Stimulated activated naive B cell treated with anti-CD40 and anti-IgM and Interleukin-4, amounts not matched to agents 10 μg/mL and 1 μg/mL and 100 μg/mL, for 72 hours (primary cell): ENCODE measurements around the gene RPUSD4.

Source experiments
- ATAC-seq, 2 donors: fragments of 150-1000 bp; cut with Tn5 transposase; replicated peaks; 2 replicates each; pipeline ENCODE4 v1.10.0; 2021; ENCODE audit warnings: moderate library complexity in 1 of 2
- DNase-seq: peaks from one replicate; pipeline ENCODE4 v3.0.0; 2021
- H3K27ac Mint-ChIP-seq: one replicate; pipeline ENCODE4 v1.8.0; 2022; ENCODE audit warnings: mild to moderate bottlenecking, mixed read lengths
- H3K27me3 Mint-ChIP-seq, 2 donors: one replicate each; pipeline ENCODE4 v1.8.0; 2022; ENCODE audit warnings: mixed read lengths in 2 of 2
- H3K36me3 Mint-ChIP-seq, 2 donors: one replicate each; pipeline ENCODE4 v1.8.0; 2022; ENCODE audit warnings: mixed read lengths in 2 of 2, mild to moderate bottlenecking in 1 of 2
- H3K4me1 Mint-ChIP-seq, 2 donors: one replicate each; pipeline ENCODE4 v1.8.0; 2022; ENCODE audit warnings: mixed read lengths in 2 of 2, mild to moderate bottlenecking in 1 of 2
- H3K4me3 Mint-ChIP-seq, 2 donors: one replicate each; pipeline ENCODE4 v1.8.0; 2022; ENCODE audit warnings: mild to moderate bottlenecking in 2 of 2, mixed read lengths in 2 of 2, moderate library complexity in 1 of 2
- H3K9me3 Mint-ChIP-seq, 2 donors: one replicate each; pipeline ENCODE4 v1.8.0; 2022; ENCODE audit warnings: mixed read lengths in 2 of 2, mild to moderate bottlenecking in 1 of 2

RPUSD4 gene

GRCh38 chr11:126225295-126225665, 13.8 kb upstream of the RPUSD4 start:
- peaks cover 9 to 21% of the 10 kb centered on the region in 2 donors for H3K36me3 Mint-ChIP-seq
- no peaks in the 10 kb centered on the region for H3K27me3 Mint-ChIP-seq
- H3K9me3 Mint-ChIP-seq: peaks cover 0 to 4% of the 10 kb centered on the region in 2 donors
- ATAC-seq: no peak
- H3K4me3 Mint-ChIP-seq: no peak overlapping the region
- no peak overlapping the region for H3K27ac Mint-ChIP-seq
- no peak for DNase-seq
- peaks cover 2 to 4% of the 10 kb centered on the region in 2 donors for H3K4me1 Mint-ChIP-seq

GRCh38 chr11:126224647-126225294, 13.3 kb upstream of the RPUSD4 start:
- peaks cover 0 to 4% of the 10 kb centered on the region in 2 donors for H3K9me3 Mint-ChIP-seq
- peaks cover 6 to 7% of the 10 kb centered on the region in 2 donors for H3K4me1 Mint-ChIP-seq
- no peak overlapping the region for H3K4me3 Mint-ChIP-seq
- ATAC-seq: no peak
- DNase-seq: no peak
- no peak overlapping the region for H3K27ac Mint-ChIP-seq
- peaks cover 12 to 24% of the 10 kb centered on the region in 2 donors for H3K36me3 Mint-ChIP-seq
- no peaks in the 10 kb centered on the region for H3K27me3 Mint-ChIP-seq

GRCh38 chr11:126219547-126219946, 8.1 kb upstream of the RPUSD4 start:
- no peak for ATAC-seq
- no peak overlapping the region for H3K27ac Mint-ChIP-seq
- peaks cover 3 to 15% of the 10 kb centered on the region in 2 donors for H3K36me3 Mint-ChIP-seq
- H3K9me3 Mint-ChIP-seq: no peaks in the 10 kb centered on the region
- DNase-seq: no peak
- H3K27me3 Mint-ChIP-seq: no peaks in the 10 kb centered on the region
- H3K4me3 Mint-ChIP-seq: no peak overlapping the region
- peaks cover 25 to 32% of the 10 kb centered on the region in 2 donors for H3K4me1 Mint-ChIP-seq

- no peak for DNase-seq
- peaks cover 3 to 12% of the 10 kb centered on the region in 2 donors for H3K36me3 Mint-ChIP-seq
- peaks cover 35 to 45% of the 10 kb centered on the region in 2 donors for H3K4me1 Mint-ChIP-seq
- ATAC-seq: peak in 1 of 2 donors; percentile 34
- H3K9me3 Mint-ChIP-seq: no peaks in the 10 kb centered on the region
- H3K27ac Mint-ChIP-seq: no peak overlapping the region
- H3K27me3 Mint-ChIP-seq: no peaks in the 10 kb centered on the region
- H3K4me3 Mint-ChIP-seq: no peak overlapping the region
These were observed 6.0 kb upstream of the RPUSD4 start for GRCh38 chr11:126217491-126217890.

GRCh38 chr11:126216526-126217305, 5.3 kb upstream of the RPUSD4 start:
- no peaks in the 10 kb centered on the region for H3K9me3 Mint-ChIP-seq
- DNase-seq (no peak), ATAC-seq (no peak)
- no peak overlapping the region for H3K4me3 Mint-ChIP-seq
- H3K27ac Mint-ChIP-seq: no peak overlapping the region
- peaks cover 3 to 5% of the 10 kb centered on the region in 2 donors for H3K36me3 Mint-ChIP-seq
- H3K27me3 Mint-ChIP-seq: no peaks in the 10 kb centered on the region
- H3K4me1 Mint-ChIP-seq: peaks cover 37 to 52% of the 10 kb centered on the region in 2 donors

DNA sequence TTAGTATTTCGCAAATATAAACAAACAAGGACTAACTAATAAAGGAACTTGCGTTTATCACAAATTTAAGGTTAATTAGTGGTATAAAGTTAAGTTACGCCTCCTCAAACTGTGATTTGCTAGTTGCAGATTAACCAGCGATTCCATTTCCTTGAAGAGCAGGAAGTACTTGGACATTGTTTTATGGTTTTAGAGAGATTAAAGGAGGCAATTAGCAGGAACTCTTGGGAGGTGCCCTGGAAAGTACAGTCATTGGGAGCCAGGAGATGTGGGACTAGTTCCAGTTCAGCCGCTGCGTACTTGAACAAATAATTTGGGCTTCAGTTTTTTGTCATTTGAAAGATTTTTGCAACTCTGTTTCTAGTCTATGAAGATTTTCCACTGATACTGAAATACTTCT, 3.4 kb upstream of the RPUSD4 start:
- no peak overlapping the region for H3K4me3 Mint-ChIP-seq
- H3K4me1 Mint-ChIP-seq: peaks cover 41 to 56% of the 10 kb centered on the region in 2 donors

GRCh38 chr11:126214441-126214840, 3.0 kb upstream of the RPUSD4 start:
- Mint-ChIP-seq H3K4me3 (no peak overlapping the region), H3K27ac (no peak overlapping the region), H3K36me3 (peaks cover 1 to 7% of the 10 kb centered on the region in 2 donors), H3K27me3 (no peaks in the 10 kb centered on the region), H3K9me3 (no peaks in the 10 kb centered on the region), H3K4me1 (peaks cover 42 to 59% of the 10 kb centered on the region in 2 donors)
- ATAC-seq: no peak
- DNase-seq: no peak

More for the DNA sequence above, 3.4 kb upstream of the RPUSD4 start:
- Mint-ChIP-seq H3K27ac (no peak overlapping the region), H3K9me3 (no peaks in the 10 kb centered on the region), H3K36me3 (peaks cover 0 to 5% of the 10 kb centered on the region in 2 donors), H3K27me3 (no peaks in the 10 kb centered on the region)
- ATAC-seq (no peak), DNase-seq (no peak)

DNA sequence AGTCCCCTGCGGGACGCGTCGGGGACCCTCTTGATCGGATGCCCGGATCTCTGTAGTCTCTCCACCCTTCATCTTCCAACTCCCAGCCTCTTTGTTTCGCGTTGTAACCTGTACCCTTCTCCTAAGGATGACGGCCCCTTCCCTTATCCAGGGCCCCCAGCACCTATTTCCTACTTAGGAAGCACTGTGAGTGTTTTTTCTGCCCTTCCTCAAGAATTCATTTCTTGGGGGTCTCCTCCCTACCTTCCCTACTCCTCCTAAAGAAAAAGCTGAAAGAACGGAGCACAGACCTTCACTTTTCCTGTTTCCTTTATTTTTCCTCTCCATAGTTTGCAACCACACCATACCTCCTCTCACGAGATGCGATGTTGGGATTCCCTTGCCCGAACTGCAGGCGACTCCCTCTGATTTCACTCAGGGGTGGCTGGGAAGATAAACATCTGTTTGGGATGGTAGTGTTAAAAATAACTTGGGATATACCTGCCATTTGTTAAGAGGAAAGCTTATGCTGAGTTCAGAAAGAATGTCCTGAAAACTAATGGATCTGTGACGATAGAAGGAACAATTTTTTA, 725 bp upstream of the RPUSD4 start:
- H3K4me3 Mint-ChIP-seq: peak overlapping the region; percentile 96 to 98
- no peaks in the 10 kb centered on the region for H3K27me3 Mint-ChIP-seq
- no peaks in the 10 kb centered on the region for H3K9me3 Mint-ChIP-seq
- peaks cover 5 to 13% of the 10 kb centered on the region in 2 donors for H3K36me3 Mint-ChIP-seq
- no peak for ATAC-seq
- DNase-seq: no peak
- peaks cover 32 to 46% of the 10 kb centered on the region in 2 donors for H3K4me1 Mint-ChIP-seq
- peak overlapping the region; percentile 99 for H3K27ac Mint-ChIP-seq

GRCh38 chr11:126210871-126211235, 597 bp downstream of the RPUSD4 start:
- Mint-ChIP-seq H3K4me3 (peak overlapping the region; percentile 96 to 98), H3K27ac (peak overlapping the region; percentile 99), H3K36me3 (peaks cover 12 to 17% of the 10 kb centered on the region in 2 donors), H3K4me1 (peaks cover 25 to 36% of the 10 kb centered on the region in 2 donors), H3K9me3 (no peaks in the 10 kb centered on the region), H3K27me3 (no peaks in the 10 kb centered on the region)
- ATAC-seq: no peak
- DNase-seq: no peak

- Mint-ChIP-seq H3K4me1 (peaks cover 19 to 27% of the 10 kb centered on the region in 2 donors), H3K27ac (no peak overlapping the region), H3K4me3 (no peak overlapping the region), H3K36me3 (peaks cover 32 to 41% of the 10 kb centered on the region in 2 donors), H3K9me3 (no peaks in the 10 kb centered on the region), H3K27me3 (no peaks in the 10 kb centered on the region)
- no peak for ATAC-seq
- DNase-seq: no peak
These were observed 3.6 kb downstream of the RPUSD4 start for GRCh38 chr11:126207896-126208295.

DNA sequence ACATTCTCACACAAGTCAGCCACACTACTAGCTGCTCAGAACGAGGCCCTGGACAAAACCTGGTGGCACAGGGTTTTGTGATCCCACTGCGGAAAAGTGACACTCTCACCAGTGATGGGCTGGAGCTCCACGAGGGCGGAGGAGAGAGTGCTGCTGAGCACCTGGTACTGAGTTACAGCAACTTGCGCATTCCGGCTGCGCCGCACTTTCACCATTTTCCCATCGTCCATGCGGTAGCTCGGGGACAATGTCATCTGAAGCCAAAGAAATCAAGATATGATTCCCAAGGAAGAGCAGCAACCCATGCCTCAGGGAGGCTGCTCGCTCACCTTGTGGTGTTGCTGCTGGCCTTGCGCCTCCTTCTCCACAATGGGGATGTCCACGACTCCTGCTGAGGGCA, 6.1 kb downstream of the RPUSD4 start:
- Mint-ChIP-seq H3K9me3 (no peaks in the 10 kb centered on the region), H3K36me3 (peaks cover 39 to 59% of the 10 kb centered on the region in 2 donors), H3K4me3 (no peak overlapping the region), H3K4me1 (peaks cover 5 to 10% of the 10 kb centered on the region in 2 donors), H3K27me3 (no peaks in the 10 kb centered on the region), H3K27ac (no peak overlapping the region)
- ATAC-seq (no peak), DNase-seq (no peak)

DNA sequence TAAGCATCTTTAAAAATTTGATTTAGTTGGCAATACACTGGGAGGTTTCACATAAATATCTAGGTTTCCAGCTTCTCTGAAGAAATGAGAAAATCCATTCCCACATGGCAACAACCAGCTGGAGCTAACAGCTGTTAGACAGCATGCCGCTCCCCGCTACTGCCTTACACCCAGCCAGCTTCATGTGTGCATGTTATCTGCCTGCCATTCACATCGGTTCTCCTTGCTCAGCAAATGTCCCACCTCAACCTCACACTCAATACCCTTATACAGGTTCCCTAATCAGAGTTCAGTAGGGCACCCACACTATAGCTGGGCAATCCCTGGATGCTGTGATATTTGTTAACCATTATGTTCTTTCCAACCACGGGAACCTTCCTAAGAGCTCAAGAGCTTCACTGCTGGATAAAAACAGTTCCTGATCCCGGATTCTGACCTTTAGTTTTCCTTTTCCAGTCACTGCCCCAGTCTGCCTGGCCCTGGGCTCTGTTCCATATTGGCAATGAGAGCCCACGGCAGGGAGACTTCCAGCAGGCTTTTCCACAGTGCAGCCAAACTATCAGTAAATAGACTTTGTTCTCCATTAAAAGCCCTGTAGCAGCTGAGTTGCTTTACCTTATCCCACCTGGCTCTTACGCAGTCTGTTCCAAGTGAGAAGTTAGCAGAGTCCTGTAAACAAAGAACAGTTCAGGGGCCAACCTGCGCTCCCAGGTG, 8.6 kb downstream of the RPUSD4 start:
- ATAC-seq: no peak

GRCh38 chr11:126198648-126199047, 12.8 kb downstream of the RPUSD4 start:
- H3K4me1 Mint-ChIP-seq: peaks cover 0 to 16% of the 10 kb centered on the region in 2 donors
- ATAC-seq (no peak), DNase-seq (no peak)
- no peaks in the 10 kb centered on the region for H3K27me3 Mint-ChIP-seq
- peaks cover 62 to 81% of the 10 kb centered on the region in 2 donors for H3K36me3 Mint-ChIP-seq
- H3K9me3 Mint-ChIP-seq: peaks cover 10 to 12% of the 10 kb centered on the region in 2 donors
- H3K4me3 Mint-ChIP-seq: no peak overlapping the region
- no peak overlapping the region for H3K27ac Mint-ChIP-seq

More for the DNA sequence above, 8.6 kb downstream of the RPUSD4 start:
- peaks cover 51 to 68% of the 10 kb centered on the region in 2 donors for H3K36me3 Mint-ChIP-seq
- no peak for DNase-seq
- no peak overlapping the region for H3K4me3 Mint-ChIP-seq
- H3K27ac Mint-ChIP-seq: no peak overlapping the region
- no peaks in the 10 kb centered on the region for H3K27me3 Mint-ChIP-seq
- H3K4me1 Mint-ChIP-seq: peaks cover 0 to 5% of the 10 kb centered on the region in 2 donors
- peaks cover 6 to 7% of the 10 kb centered on the region in 2 donors for H3K9me3 Mint-ChIP-seq
